ENCODE measurements around the gene UTY.
"Not testable (repeated sequence)": the region's sequence is repeated elsewhere in the genome, so short reads cannot be mapped to it uniquely, and the experiment has no call there.

The UTY gene

DNA sequence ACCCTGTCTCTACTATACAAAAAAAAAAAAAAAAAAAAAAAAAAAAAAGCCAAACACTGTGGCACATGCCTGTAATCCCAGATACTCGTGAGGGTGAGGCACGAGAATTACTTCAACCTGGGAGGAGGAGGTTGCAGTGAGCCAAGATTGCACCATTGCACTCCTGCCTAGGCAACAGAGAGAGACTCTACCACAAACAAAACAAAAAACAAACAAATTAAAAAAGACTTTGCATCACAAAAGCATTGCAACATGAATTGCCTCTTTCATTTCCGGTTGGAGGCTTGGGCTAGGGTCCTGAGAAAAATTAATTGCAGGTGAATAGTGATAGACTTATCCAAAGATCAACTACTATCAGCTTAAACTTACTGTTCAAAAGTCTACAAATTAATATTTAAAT, 180.4 kb downstream of the UTY start:
- no peak for DNase-seq (ENCODE audit: low spot score)

DNA sequence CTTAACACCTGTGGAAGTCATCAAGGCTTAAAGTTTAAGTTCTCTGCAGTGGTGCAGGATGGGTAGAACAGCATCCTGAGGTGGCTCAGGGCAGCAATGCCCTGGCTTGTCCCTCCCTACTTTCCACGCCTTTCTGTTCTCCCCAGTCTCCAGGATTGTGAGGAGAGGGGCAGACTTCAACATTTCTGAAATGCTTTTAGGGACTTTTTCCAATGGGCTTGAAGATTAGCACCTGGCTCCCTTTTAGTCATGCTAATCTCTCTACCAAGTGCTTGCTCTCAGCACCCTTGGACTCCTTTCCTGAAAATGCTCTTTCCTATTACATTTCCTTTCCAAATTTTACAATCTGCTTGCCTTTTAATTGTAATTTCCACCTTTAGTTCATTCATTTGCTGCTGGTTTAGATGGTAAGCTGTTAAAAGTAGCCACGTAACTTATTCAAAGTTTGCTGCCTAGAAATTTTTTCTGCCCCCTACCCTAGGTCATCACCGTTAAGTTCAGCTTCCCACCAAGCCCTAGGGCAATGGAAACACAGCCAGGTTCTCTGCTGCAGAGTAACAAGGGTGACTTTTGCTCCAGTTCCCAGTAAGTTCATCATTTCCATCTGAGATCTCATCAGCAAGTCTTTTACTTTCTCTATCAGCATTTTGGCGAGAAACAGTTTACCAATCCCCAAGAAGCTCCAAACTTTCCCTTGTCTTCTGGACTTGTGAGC, 183.5 kb downstream of the UTY start:
- no peak for DNase-seq (ENCODE audit: low spot score)

GRCh38 chrY:13295026-13295425, 184.8 kb downstream of the UTY start:
- no peak for DNase-seq (ENCODE audit: low spot score)

DNA sequence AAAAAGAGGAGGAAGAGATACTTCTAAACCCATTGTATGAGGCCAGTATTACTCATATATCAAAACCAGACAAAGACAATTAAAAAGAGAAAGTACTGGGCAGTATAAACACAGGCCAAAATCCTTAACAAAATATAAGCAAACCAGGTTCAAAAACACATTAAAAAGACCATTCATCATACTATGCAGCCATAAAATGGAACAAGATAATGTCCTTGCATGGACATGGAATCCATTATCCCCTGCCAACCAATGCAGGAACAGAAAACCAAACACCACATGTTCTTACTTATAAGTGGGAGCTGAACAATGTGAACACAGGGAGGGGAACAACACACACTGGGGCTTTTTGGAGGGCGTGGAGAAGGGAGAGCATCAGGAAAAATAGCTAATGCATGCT, 188.6 kb downstream of the UTY start:
- DNase-seq (ENCODE audit: low spot score), result peak; percentile 3

GRCh38 chrY:13282151-13283054, 197.4 kb downstream of the UTY start:
- DNase-seq (ENCODE audit: low spot score), result peak; percentile 19

- DNase-seq (ENCODE audit: low spot score), result no peak
These were observed 200.3 kb downstream of the UTY start for GRCh38 chrY:13279561-13279960.

DNA sequence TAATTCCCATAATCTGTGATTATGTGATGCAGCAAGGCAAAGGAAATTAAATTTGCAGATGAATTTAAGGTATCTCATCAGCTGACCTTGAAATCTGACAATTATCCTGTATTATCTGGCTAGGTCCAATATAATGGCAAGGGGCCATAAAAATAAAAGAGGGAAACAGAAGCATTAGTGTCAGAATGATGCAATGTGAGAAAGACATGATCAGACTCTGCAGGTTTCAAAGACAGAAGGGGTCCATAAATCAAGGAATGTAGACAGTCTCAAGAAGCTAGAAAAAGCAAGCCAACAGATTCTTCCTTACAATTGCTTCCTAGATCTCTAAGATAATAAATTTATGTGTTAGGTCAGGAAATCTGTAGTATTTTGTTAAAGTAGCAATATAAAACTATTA, 208.1 kb downstream of the UTY start:
- no peak for DNase-seq (ENCODE audit: low spot score)

DNA sequence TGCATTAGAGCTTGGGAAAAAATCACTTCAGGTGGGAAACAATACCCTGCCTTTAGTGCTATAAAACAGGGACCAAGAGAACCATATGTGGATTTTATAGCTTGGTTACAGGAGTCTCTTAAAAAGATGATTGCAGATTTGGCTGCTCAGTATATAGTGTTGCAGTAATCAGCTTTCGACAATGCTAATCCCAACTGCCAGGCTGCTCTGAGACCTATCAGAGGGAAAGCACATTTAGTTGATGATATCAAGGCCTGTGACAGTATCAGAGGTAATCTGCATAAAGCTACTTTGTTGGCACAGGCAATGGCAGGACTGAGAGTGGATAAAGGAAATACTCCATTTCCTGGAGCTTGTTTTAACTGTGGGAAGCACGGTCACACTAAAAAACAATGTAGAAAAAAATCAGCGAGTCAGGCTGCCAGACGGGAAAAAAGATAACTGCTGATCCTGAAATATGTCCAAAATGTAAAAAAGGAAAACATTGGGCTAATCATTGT, 225.8 kb downstream of the UTY start:
- not testable (repeated sequence) for DNase-seq (ENCODE audit: low spot score)

DNA sequence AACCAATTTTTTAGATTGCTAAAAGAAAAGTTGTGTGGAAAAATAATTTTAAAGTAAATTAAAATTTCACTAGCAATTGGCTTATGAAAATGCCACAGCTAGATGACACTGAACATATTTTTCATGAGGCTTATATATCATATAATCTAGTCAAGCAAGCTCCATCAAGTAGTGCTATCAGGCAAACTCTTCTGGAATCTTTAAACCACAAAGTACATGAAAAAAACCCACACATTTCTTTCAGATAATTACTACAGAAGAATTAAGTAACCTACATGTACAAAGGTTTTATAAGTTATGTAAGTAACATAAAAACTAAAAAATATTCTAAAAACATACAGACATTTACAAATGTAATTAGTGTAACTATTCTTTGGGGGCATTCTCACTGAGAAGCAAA, 229.4 kb downstream of the UTY start:
- DNase-seq (ENCODE audit: low spot score), result no peak

DNA sequence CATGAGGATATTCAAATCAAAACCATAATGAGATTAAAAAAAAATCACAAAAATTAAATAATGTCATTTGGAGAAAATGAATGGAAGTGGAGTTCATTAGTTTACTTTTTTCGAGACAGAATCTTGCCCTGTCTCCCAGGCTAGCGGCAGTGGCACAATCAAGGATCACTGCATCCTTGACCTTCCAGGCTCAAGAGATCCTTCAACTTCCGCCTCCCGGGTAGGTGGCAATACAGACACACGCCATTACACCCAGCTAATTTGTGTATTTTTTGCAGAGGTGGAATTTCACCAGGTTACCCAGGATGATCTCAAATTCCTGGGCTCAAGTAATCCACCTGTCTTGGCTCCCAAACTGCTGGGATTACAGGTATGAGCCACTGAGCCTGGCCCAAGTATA, 236.1 kb downstream of the UTY start:
- DNase-seq (ENCODE audit: low spot score), result no peak

- peak; percentile 16 for DNase-seq (ENCODE audit: low spot score)
These were observed 245.9 kb downstream of the UTY start for GRCh38 chrY:13233901-13234300.

- DNase-seq (ENCODE audit: low spot score), result no peak
These were observed 246.7 kb downstream of the UTY start for GRCh38 chrY:13233118-13233517.

GRCh38 chrY:13227354-13227953, 252.4 kb downstream of the UTY start:
- no peak for DNase-seq (ENCODE audit: low spot score)

GRCh38 chrY:13210961-13211646, 268.7 kb downstream of the UTY start:
- no peak for DNase-seq (ENCODE audit: low spot score)

GRCh38 chrY:13205214-13205613, 274.6 kb downstream of the UTY start:
- no peak for DNase-seq (ENCODE audit: low spot score)

Data from AG20443 (cell line).